DMS 273 treated with DMSO at 0.1 percent for 48 hours (cell line): Measurements from ENCODE around the gene PHOX2A.

Source experiments
- DNase-seq: peaks from one replicate; lab custom pipeline; 2025; lab: John Stamatoyannopoulos, UW

PHOX2A gene

GRCh38 chr11:72233773-72234513, 10.0 kb downstream of the PHOX2A start:
- DNase-seq = no peak

- DNase-seq = no peak
Observed at GRCh38 chr11:72233056-72233772, 10.8 kb downstream of the PHOX2A start.

- DNase-seq = no peak
Observed at GRCh38 chr11:72232260-72233055, 11.5 kb downstream of the PHOX2A start.

- no peak for DNase-seq
Observed at GRCh38 chr11:72231396-72232259, 12.3 kb downstream of the PHOX2A start.

GRCh38 chr11:72230764-72231365, 13.1 kb downstream of the PHOX2A start:
- no peak for DNase-seq

- no peak for DNase-seq
Observed at GRCh38 chr11:72229925-72230763, 13.8 kb downstream of the PHOX2A start.

GRCh38 chr11:72229336-72229924, 14.5 kb downstream of the PHOX2A start:
- DNase-seq = no peak

- DNase-seq = no peak
Observed at GRCh38 chr11:72228844-72229231, 15.1 kb downstream of the PHOX2A start.

- DNase-seq = no peak
Observed at GRCh38 chr11:72228229-72228843, 15.6 kb downstream of the PHOX2A start.

- no peak for DNase-seq
Observed at GRCh38 chr11:72227316-72228228, 16.4 kb downstream of the PHOX2A start.

- no peak for DNase-seq
Observed at GRCh38 chr11:72226701-72227100, 17.3 kb downstream of the PHOX2A start.

- DNase-seq = no peak
Observed at GRCh38 chr11:72225411-72225951, 18.5 kb downstream of the PHOX2A start.

- DNase-seq = no peak
Observed at GRCh38 chr11:72224564-72225410, 19.2 kb downstream of the PHOX2A start, which contains the start of gene INPPL1. Gene INPPL1, plus strand, starts transcription at chr11:72224767. Its CDS starts 218 bp downstream, at chr11:72224985.

- DNase-seq = no peak
Observed at GRCh38 chr11:72223615-72224563, 20.1 kb downstream of the PHOX2A start.

GRCh38 chr11:72222907-72223614, 20.9 kb downstream of the PHOX2A start:
- peak; percentile 58 for DNase-seq
